B cell (primary cell): Measurements from ENCODE around the gene PPP1R9A. TPM values are rescaled to one million over a fixed set of nuclear protein-coding genes. Genes with fewer than 3 reads are reported as not detected.

Experiments
- ATAC-seq: fragments of 200-7000 bp; cut with Tn5 transposase; one replicate; pipeline ENCODE4 v1.10.0; 2021; ENCODE audit warnings: low read depth, mild to moderate bottlenecking, moderate number of reproducible peaks, moderate library complexity
- CTCF ChIA-PET: fragments of 350-600 bp; sonication (Branson Sonifier 250); formaldehyde crosslinking; loops from one replicate; lab custom pipeline; 2021; ENCODE audit warnings: antibody characterized with exemption, inconsistent platforms; lab: Charles Lee
- POLR2A ChIA-PET: fragments of 350-600 bp; sonication (Branson Sonifier 250); formaldehyde crosslinking; loops from one replicate; lab custom pipeline; 2021; ENCODE audit warnings: antibody characterized with exemption; lab: Charles Lee
- DNase-seq: peaks from one replicate; pipeline ENCODE4 v3.0.0; 2013
- H2AFZ ChIP-seq: 2 replicates; pipeline ENCODE4 v1.6.1; 2012; ENCODE audit warnings: mild to moderate bottlenecking, low read depth, low read length; ENCODE audit not compliant: insufficient read depth, poor library complexity, severe bottlenecking
- H3K27ac ChIP-seq, 2 donors: 1 replicate in 1 of 2; 2 replicates in 1 of 2; pipeline ENCODE4 v1.5.1; 2012 to 2013; ENCODE audit warnings: low read length in 2 of 2, mild to moderate bottlenecking in 2 of 2, moderate library complexity in 1 of 2
- H3K27me3 ChIP-seq, 4 experiments: fragments of 200-600 bp in 1 of 4; sonication (generic) in 1 of 4; replicated peaks in 1 of 4; 1 replicate in 2 of 4; 2 replicates in 2 of 4; pipeline versions ENCODE4 v1.6.1 to v1.7.0; 2013 to 2016; ENCODE audit warnings: low read length in 3 of 4, mild to moderate bottlenecking in 2 of 4, mixed read lengths in 1 of 4, moderate library complexity in 1 of 4; ENCODE audit not compliant: insufficient read depth in 4 of 4, control insufficient read depth in 3 of 4; ENCODE audit errors: control extremely low read depth in 1 of 4
- H3K36me3 ChIP-seq, 2 experiments: replicated peaks in 1 of 2; 1 replicate in 1 of 2; 2 replicates in 1 of 2; pipeline versions ENCODE4 v1.6.1 to v1.7.1; 2013; ENCODE audit warnings: low read length in 1 of 2; ENCODE audit not compliant: insufficient read depth in 2 of 2, control insufficient read depth in 1 of 2; ENCODE audit errors: control extremely low read depth in 1 of 2, extremely low read depth in 1 of 2
- H3K4me1 ChIP-seq, 2 donors: fragments of 200-600 bp in 1 of 2; sonication (generic) in 1 of 2; 1 replicate in 1 of 2; 2 replicates in 1 of 2; pipeline versions ENCODE4 v1.5.1 to v1.6.1; 2013 to 2017; ENCODE audit warnings: low read length in 2 of 2; ENCODE audit not compliant: control insufficient read depth in 2 of 2, insufficient read depth in 2 of 2
- H3K4me2 ChIP-seq: replicated peaks from 2 replicates; pipeline ENCODE3; 2012; ENCODE audit warnings: mild to moderate bottlenecking, low read depth, low read length; ENCODE audit not compliant: poor library complexity, severe bottlenecking
- H3K4me3 ChIP-seq, 5 experiments: fragments of 200-600 bp in 1 of 5; sonication (generic) in 1 of 5; 1 replicate in 3 of 5; 2 replicates in 2 of 5; pipeline versions ENCODE4 v1.5.1 to v1.7.0; 2011 to 2016; ENCODE audit warnings: low read length in 4 of 5, mild to moderate bottlenecking in 4 of 5, low read depth in 2 of 5, control low read depth in 1 of 5, moderate library complexity in 1 of 5; ENCODE audit not compliant: insufficient read depth in 1 of 5; ENCODE audit errors: control extremely low read depth in 1 of 5, extremely low read depth in 1 of 5
- H3K79me2 ChIP-seq: fragments of 200-600 bp; sonication (generic); one replicate; pipeline ENCODE4 v1.6.0; 2016; ENCODE audit warnings: low read length; ENCODE audit not compliant: control insufficient read depth, insufficient read depth
- H3K9ac ChIP-seq: fragments of 200-600 bp; sonication (generic); 2 replicates; pipeline ENCODE4 v1.6.1; 2017; ENCODE audit warnings: mild to moderate bottlenecking, low read length, moderate library complexity
- H3K9me3 ChIP-seq, 3 donors: one replicate each; pipeline versions ENCODE4 v1.6.1 to v1.7.1; 2013; ENCODE audit warnings: low read length in 2 of 3; ENCODE audit not compliant: control insufficient read depth in 2 of 3, insufficient read depth in 1 of 3; ENCODE audit errors: control extremely low read depth in 1 of 3
- H4K20me1 ChIP-seq: 2 replicates; pipeline ENCODE4 v1.6.0; 2012; ENCODE audit warnings: mild to moderate bottlenecking, low read length; ENCODE audit not compliant: insufficient read depth, control insufficient read depth, poor library complexity, severe bottlenecking
- H3K27ac Mint-ChIP-seq: one replicate; pipeline ENCODE4 v1.8.0; 2021; ENCODE audit warnings: mixed read lengths
- H3K27me3 Mint-ChIP-seq: one replicate; pipeline ENCODE4 v1.8.0; 2021; ENCODE audit warnings: mixed read lengths
- H3K4me1 Mint-ChIP-seq: one replicate; pipeline ENCODE4 v1.8.0; 2021; ENCODE audit warnings: mixed read lengths
- H3K4me3 Mint-ChIP-seq: one replicate; pipeline ENCODE4 v1.8.0; 2021; ENCODE audit warnings: mixed read lengths
- H3K9me3 Mint-ChIP-seq: one replicate; pipeline ENCODE4 v1.8.0; 2022; ENCODE audit warnings: mixed read lengths; ENCODE audit not compliant: insufficient read depth
- EZH2 ChIP-seq: IDR thresholded peaks from 2 replicates; pipeline ENCODE4 v1.6.1; 2012; ENCODE audit warnings: borderline replicate concordance, low read depth, mild to moderate bottlenecking, moderate library complexity, low read length; ENCODE audit not compliant: insufficient read depth, poor library complexity, severe bottlenecking
- WGBS: methylation state at CpG from one replicate; pipeline ENCODE4 v1.1.5; 2013; ENCODE audit warnings: missing lambda C conversion rate; ENCODE audit not compliant: insufficient coverage; 5-methylcytosine and 5-hydroxymethylcytosine counted together
- intact Hi-C: fragments of 100-400 bp; cut with micrococcal nuclease; formaldehyde crosslinking; loops from one replicate; pipeline ENCODE4 v1.10.0; 2022
- polyA plus RNA-seq: library from polyadenylated mRNA; depleted of rRNA; stranded (reverse); fragments of >200 nt; gene quantifications from 2 replicates; pipeline ENCODE4 v1.2.3, GENCODE V29; 2012
- total RNA-seq, 2 donors: library from RNA; stranded (reverse); fragments of 120-200 nt in 1 of 2; gene quantifications; 1 replicate in 1 of 2; 2 replicates in 1 of 2; pipeline versions ENCODE4 v1.2.3 to v1.2.4, GENCODE V29; 2013 to 2022
- TF ChIP-seq, protein P1 (sequence below): fragments of 200-600 bp; IDR thresholded peaks from one replicate; pipeline ENCODE4 v1.8.0; 2022; ENCODE audit warnings: antibody characterized with exemption, mild to moderate bottlenecking

Gene PPP1R9A
- total and polyA plus RNA-seq, 2 donors (not counting 1 experiment from before 2014, with no cell fraction given), result 1.1 to 4.8 TPM

DNA sequence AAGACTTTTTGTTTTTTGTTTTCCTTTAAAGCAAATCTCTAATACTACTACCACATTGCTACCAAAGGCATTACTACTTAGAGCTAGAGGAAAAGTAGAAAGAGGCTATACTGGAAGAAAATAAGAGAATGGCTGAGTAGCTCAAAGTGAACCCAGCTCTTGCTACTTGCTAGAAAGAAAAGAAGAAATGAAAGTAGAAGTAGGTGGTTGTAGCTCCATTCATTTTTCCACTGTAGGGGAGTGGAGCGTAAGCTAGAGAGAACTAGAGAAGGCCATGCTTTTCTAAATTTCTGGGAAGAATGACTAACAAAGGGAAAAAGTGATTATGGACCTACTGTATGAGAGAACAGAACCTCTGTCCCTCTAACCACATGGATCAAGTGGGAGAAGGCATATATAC lies 232.5 kb downstream of the PPP1R9A start:
- Mint-ChIP-seq H3K27ac (no peak overlapping the region), H3K4me1 (no peaks in the 10 kb centered on the region), H3K9me3 (peaks cover 3% of the 10 kb centered on the region), H3K27me3 (no peaks in the 10 kb centered on the region), H3K4me3 (no peak overlapping the region)
- CTCF ChIA-PET, result no interaction called here
- intact Hi-C loops, result no loop called here
- POLR2A ChIA-PET, result no interaction called here
- no peak overlapping the region for H3K4me2 ChIP-seq
- no CpG with 5 or more reads among the region's 1 CpG for WGBS
- no peak for DNase-seq
- no peaks in the 10 kb centered on the region for H4K20me1 ChIP-seq
- H3K9ac ChIP-seq, result no peak overlapping the region
- no peak overlapping the region for H3K27ac ChIP-seq
- TF ChIP-seq, protein P1, sequence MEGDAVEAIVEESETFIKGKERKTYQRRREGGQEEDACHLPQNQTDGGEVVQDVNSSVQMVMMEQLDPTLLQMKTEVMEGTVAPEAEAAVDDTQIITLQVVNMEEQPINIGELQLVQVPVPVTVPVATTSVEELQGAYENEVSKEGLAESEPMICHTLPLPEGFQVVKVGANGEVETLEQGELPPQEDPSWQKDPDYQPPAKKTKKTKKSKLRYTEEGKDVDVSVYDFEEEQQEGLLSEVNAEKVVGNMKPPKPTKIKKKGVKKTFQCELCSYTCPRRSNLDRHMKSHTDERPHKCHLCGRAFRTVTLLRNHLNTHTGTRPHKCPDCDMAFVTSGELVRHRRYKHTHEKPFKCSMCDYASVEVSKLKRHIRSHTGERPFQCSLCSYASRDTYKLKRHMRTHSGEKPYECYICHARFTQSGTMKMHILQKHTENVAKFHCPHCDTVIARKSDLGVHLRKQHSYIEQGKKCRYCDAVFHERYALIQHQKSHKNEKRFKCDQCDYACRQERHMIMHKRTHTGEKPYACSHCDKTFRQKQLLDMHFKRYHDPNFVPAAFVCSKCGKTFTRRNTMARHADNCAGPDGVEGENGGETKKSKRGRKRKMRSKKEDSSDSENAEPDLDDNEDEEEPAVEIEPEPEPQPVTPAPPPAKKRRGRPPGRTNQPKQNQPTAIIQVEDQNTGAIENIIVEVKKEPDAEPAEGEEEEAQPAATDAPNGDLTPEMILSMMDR, result no peak
- no peak for TF ChIP-seq EZH2
- no peak overlapping the region for H2AFZ ChIP-seq
- H3K79me2 ChIP-seq, result no peaks in the 10 kb centered on the region
- no peak overlapping the region for H3K4me3 ChIP-seq
- no peaks in the 10 kb centered on the region for H3K36me3 ChIP-seq
- H3K4me1 ChIP-seq, result no peaks in the 10 kb centered on the region
- no peak for ATAC-seq
- no peaks in the 10 kb centered on the region for H3K27me3 ChIP-seq
- no peaks in the 10 kb centered on the region for H3K9me3 ChIP-seq

DNA sequence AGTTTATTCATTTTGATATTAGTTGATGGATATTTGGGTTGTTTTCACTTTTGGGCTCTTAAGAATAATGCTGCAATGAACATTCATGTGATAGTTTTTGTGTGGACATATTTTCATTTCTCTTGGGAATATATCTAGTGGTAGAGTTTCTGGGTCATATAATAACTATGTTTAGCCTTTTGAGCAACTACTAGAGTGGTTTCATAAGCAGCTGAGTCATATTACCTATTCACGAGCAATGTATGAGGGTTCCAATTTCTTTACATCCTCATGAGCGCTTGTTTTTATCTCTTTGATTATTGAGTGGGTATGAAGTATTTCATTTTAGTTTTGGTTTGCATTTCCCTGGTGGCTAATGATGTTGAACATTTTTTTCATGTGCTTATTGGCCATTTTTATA lies 234.4 kb downstream of the PPP1R9A start:
- POLR2A ChIA-PET, result no interaction called here
- WGBS, result no CpG with 5 or more reads among the region's 2 CpGs
- no peak for ATAC-seq
- TF ChIP-seq, protein P1, result no peak
- TF ChIP-seq EZH2, result no peak
- Histone ChIP-seq H3K36me3 (no peaks in the 10 kb centered on the region), H3K4me1 (no peaks in the 10 kb centered on the region), H3K27me3 (no peaks in the 10 kb centered on the region), H3K9ac (no peak overlapping the region), H3K4me2 (no peak overlapping the region), H3K4me3 (no peak overlapping the region), H4K20me1 (no peaks in the 10 kb centered on the region), H3K27ac (no peak overlapping the region), H3K79me2 (no peaks in the 10 kb centered on the region), H2AFZ (no peak overlapping the region), H3K9me3 (no peaks in the 10 kb centered on the region)
- no peaks in the 10 kb centered on the region for H3K4me1 Mint-ChIP-seq
- intact Hi-C loops, result no loop called here
- H3K27ac Mint-ChIP-seq, result no peak overlapping the region
- no peaks in the 10 kb centered on the region for H3K27me3 Mint-ChIP-seq
- H3K9me3 Mint-ChIP-seq, result peaks cover 3% of the 10 kb centered on the region
- H3K4me3 Mint-ChIP-seq, result no peak overlapping the region
- no peak for DNase-seq
- CTCF ChIA-PET, result no interaction called here
